Measurements from ENCODE around the gene MYDGF. TPM values are rescaled to one million over a fixed set of nuclear protein-coding genes. Genes with fewer than 3 reads are reported as not detected.

Gene MYDGF
- total RNA-seq, 2 donors from 2014 or later: 107 to 195 TPM

DNA sequence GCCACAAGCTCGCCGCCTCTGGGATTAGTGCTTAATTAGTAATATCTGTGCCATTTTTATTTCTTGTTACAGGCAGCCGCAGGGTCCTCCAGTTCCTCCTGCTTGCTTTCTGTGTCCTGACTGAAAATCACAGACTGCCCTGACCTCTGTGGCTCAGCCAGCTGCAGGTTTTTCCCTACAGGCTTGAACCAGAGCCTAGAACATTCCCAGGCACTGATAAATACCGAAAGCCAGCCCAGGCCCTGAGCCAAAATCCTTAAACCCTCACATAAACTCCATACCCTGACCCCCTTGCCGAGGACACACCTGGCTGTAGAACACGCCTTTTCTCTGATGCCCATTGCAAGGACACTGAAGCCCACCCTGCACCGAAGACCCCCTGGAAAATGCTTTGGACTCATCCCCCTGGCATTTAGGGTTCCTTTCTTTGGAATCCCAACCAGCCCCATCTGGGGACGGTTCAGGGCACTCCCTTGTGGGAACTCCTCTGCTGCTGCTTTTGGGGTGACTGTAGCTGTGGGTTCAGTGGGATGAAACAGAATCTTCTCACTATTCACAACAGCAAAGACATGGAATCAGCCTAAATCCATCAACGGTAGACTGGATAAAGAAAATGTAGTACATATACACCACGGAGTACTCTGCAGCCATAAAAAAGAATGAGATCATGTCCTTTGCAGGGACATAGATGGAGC is 38.0 kb upstream of the MYDGF start:
- peak overlapping the region; percentile 56 for H3K4me3 Mint-ChIP-seq
- H3K36me3 Mint-ChIP-seq: no peaks in the 10 kb centered on the region
- no peaks in the 10 kb centered on the region for H3K9me3 Mint-ChIP-seq
- H3K4me1 Mint-ChIP-seq (ENCODE audit: low read depth in 2 of 2): peaks cover 21 to 22% of the 10 kb centered on the region in 2 donors
- H3K27me3 Mint-ChIP-seq: no peaks in the 10 kb centered on the region
- H3K27ac Mint-ChIP-seq: peak overlapping the region; percentile 78 to 86
- DNase-seq (ENCODE audit: low spot score): no peak
- no peak for ATAC-seq

DNA sequence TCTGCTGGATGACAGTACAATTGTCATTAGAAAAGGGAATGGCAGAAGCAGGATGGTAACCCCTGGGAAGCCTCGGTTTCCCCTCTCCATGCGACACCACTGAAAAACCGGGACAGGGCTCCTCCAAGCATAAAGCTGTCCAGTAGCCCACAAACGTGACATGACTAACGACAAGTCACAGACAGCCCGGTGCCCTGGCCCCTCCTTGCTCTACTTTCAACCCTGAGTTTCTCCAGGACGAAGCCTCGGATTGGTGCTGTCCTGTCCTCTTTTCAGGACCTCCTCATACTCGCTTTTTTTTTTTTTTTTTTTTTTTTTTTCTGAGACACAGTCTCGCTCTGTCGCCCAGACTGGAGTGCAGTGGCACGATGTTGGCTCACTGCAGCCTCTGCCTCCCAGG is 37.2 kb upstream of the MYDGF start:
- peaks cover 21 to 22% of the 10 kb centered on the region in 2 donors for H3K4me1 Mint-ChIP-seq (ENCODE audit: low read depth in 2 of 2)
- H3K27ac Mint-ChIP-seq: no peak overlapping the region
- no peak overlapping the region for H3K4me3 Mint-ChIP-seq
- no peaks in the 10 kb centered on the region for H3K36me3 Mint-ChIP-seq
- DNase-seq (ENCODE audit: low spot score): no peak
- ATAC-seq: no peak
- H3K27me3 Mint-ChIP-seq: no peaks in the 10 kb centered on the region
- no peaks in the 10 kb centered on the region for H3K9me3 Mint-ChIP-seq

GRCh38 chr19:4705413-4706131 is 35.4 kb upstream of the MYDGF start:
- DNase-seq (ENCODE audit: low spot score) (no peak), ATAC-seq (no peak)
- Mint-ChIP-seq H3K9me3 (no peaks in the 10 kb centered on the region), H3K4me1 (ENCODE audit: low read depth in 2 of 2) (peaks cover 17 to 19% of the 10 kb centered on the region in 2 donors), H3K27me3 (no peaks in the 10 kb centered on the region), H3K27ac (no peak overlapping the region), H3K4me3 (no peak overlapping the region), H3K36me3 (no peaks in the 10 kb centered on the region)

- Mint-ChIP-seq H3K4me3 (no peak overlapping the region), H3K9me3 (no peaks in the 10 kb centered on the region), H3K36me3 (no peaks in the 10 kb centered on the region), H3K27me3 (no peaks in the 10 kb centered on the region), H3K4me1 (ENCODE audit: low read depth in 2 of 2) (peaks cover 11 to 14% of the 10 kb centered on the region in 2 donors), H3K27ac (no peak overlapping the region)
- DNase-seq (ENCODE audit: low spot score): no peak
- no peak for ATAC-seq
These were observed 34.2 kb upstream of the MYDGF start for GRCh38 chr19:4704317-4704673.

GRCh38 chr19:4703671-4704316 is 33.7 kb upstream of the MYDGF start:
- Mint-ChIP-seq H3K36me3 (no peaks in the 10 kb centered on the region), H3K9me3 (no peaks in the 10 kb centered on the region), H3K4me1 (ENCODE audit: low read depth in 2 of 2) (peaks cover 7 to 9% of the 10 kb centered on the region in 2 donors), H3K27ac (no peak overlapping the region), H3K27me3 (no peaks in the 10 kb centered on the region), H3K4me3 (no peak overlapping the region)
- no peak for DNase-seq (ENCODE audit: low spot score)
- ATAC-seq: no peak

DNA sequence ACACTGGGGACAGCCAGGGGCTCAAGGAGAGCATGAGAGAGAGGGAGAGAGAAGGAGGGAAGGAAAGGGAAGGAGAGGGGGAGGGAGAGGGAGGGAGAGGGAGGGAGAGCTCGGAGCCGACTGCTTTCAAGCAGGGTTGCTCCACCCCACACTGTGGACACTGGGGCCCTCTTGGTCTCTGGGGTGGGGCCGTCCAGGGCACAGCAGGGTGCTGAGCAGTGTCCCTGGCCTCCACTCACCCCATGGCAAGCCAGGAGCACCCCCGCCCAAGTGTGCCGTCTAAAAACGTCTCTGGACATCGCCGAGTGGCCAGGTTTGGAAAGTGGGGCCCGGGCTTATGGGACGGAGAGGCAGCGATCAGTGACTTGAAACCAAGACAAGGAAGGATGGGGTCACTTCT is 32.6 kb upstream of the MYDGF start:
- no peak for DNase-seq (ENCODE audit: low spot score)
- no peak overlapping the region for H3K4me3 Mint-ChIP-seq
- no peaks in the 10 kb centered on the region for H3K27me3 Mint-ChIP-seq
- H3K9me3 Mint-ChIP-seq: no peaks in the 10 kb centered on the region
- no peak for ATAC-seq
- H3K36me3 Mint-ChIP-seq: no peaks in the 10 kb centered on the region
- no peaks in the 10 kb centered on the region for H3K4me1 Mint-ChIP-seq (ENCODE audit: low read depth in 2 of 2)
- H3K27ac Mint-ChIP-seq: no peak overlapping the region

GRCh38 chr19:4701557-4701956 is 31.4 kb upstream of the MYDGF start:
- Mint-ChIP-seq H3K4me1 (ENCODE audit: low read depth in 2 of 2) (no peaks in the 10 kb centered on the region), H3K27me3 (no peaks in the 10 kb centered on the region), H3K4me3 (no peak overlapping the region), H3K9me3 (no peaks in the 10 kb centered on the region), H3K36me3 (no peaks in the 10 kb centered on the region), H3K27ac (no peak overlapping the region)
- DNase-seq (ENCODE audit: low spot score) (no peak), ATAC-seq (no peak)

- Mint-ChIP-seq H3K4me3 (no peak overlapping the region), H3K27me3 (no peaks in the 10 kb centered on the region), H3K9me3 (no peaks in the 10 kb centered on the region), H3K4me1 (ENCODE audit: low read depth in 2 of 2) (no peaks in the 10 kb centered on the region), H3K27ac (no peak overlapping the region), H3K36me3 (no peaks in the 10 kb centered on the region)
- ATAC-seq (no peak), DNase-seq (ENCODE audit: low spot score) (no peak)
These were observed 30.5 kb upstream of the MYDGF start for GRCh38 chr19:4700693-4700970.

DNA sequence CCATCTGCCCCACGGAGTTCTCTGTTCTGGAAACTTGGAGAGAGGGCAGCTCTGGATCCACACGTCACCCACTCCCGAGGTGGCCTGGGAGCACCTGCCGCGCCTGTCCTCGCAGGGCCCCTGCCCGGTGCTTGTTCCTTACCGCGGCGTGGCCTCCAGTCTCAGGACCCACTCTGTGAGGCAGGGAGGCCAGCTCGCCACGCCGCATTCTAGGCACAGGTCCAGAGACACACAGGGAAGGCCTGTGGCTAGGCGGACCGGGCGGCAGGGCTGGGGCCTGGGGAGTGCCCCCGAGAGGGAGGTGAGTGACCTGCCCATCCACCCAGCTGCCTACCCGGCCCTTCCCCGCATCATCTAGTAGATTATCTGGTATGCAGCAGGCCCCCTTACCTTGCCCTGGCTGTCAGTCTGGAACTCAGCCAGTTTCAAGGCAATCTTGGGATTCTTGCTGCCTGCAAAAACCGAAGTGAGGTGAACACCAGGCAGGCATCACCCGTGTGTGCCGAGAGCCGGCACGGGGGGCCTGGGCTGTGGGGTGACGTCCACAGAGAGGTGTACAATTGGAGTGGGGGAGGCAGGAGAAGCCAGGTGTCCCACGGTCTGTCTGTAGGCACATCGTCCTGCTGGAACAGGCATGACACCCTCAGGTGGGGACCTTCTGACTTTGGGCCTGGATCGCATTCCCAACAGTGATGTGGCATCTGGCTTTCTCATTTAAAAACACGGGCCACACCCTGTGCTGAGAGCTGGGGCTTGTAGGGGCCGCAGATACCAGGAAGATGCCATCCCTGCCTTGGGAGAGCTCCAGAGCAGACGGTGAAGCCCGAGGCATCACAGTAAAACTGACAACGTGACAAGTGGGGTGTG is 29.9 kb upstream of the MYDGF start:
- no peak overlapping the region for H3K4me3 Mint-ChIP-seq
- no peak overlapping the region for H3K27ac Mint-ChIP-seq
- no peaks in the 10 kb centered on the region for H3K36me3 Mint-ChIP-seq
- H3K9me3 Mint-ChIP-seq: no peaks in the 10 kb centered on the region
- no peaks in the 10 kb centered on the region for H3K4me1 Mint-ChIP-seq (ENCODE audit: low read depth in 2 of 2)
- no peak for DNase-seq (ENCODE audit: low spot score)
- no peaks in the 10 kb centered on the region for H3K27me3 Mint-ChIP-seq
- no peak for ATAC-seq

DNA sequence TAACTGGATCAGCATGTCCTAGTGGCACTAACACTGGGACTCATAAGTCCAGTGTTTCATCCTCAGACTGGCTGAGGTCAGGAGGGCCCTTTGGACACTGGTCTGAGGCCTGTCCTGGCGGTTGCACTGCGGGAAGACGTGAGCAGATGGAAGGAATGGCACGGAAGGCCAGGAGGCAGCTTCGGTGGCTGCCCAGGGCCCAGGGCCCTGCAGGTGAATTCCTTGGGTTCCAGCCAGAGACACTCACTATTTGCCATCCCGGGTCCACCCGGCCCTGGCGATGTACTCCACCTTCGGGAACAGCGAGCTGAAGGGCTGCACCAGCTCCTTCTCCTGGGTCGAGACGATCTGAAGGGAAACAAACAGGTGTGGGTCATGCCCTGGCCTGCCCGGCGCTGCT is 27.2 kb upstream of the MYDGF start:
- H3K4me3 Mint-ChIP-seq: no peak overlapping the region
- peaks cover 0 to 7% of the 10 kb centered on the region in 2 donors for H3K4me1 Mint-ChIP-seq (ENCODE audit: low read depth in 2 of 2)
- no peaks in the 10 kb centered on the region for H3K9me3 Mint-ChIP-seq
- ATAC-seq: no peak
- no peaks in the 10 kb centered on the region for H3K36me3 Mint-ChIP-seq
- H3K27ac Mint-ChIP-seq: no peak overlapping the region
- no peaks in the 10 kb centered on the region for H3K27me3 Mint-ChIP-seq
- DNase-seq (ENCODE audit: low spot score): no peak

DNA sequence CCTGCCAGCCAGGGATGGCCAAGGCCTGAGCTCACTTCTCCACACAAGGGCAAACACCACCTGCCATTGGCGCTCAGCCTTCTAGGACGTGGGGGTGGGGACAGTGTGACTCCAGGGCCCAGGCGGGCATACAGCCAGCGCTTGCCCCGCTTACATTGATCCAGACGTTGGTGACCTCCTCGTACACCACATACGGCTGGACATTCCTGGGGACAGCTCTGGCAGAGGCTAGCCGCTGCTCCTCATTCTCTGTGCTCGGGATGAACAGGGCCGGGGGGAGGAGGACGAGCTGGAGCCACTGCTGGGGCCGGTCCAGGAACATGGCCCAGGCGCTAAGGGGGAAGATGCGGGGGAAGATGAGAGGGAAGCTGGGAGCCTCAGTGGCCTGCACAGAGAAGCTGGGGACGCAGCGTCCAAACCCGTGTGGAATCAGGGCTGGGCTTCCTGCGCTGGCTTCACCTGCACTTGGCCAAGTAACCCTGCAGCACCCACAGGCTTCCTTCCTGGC is 25.1 kb upstream of the MYDGF start:
- no peak overlapping the region for H3K27ac Mint-ChIP-seq
- DNase-seq (ENCODE audit: low spot score) (no peak), ATAC-seq (no peak)

DNA sequence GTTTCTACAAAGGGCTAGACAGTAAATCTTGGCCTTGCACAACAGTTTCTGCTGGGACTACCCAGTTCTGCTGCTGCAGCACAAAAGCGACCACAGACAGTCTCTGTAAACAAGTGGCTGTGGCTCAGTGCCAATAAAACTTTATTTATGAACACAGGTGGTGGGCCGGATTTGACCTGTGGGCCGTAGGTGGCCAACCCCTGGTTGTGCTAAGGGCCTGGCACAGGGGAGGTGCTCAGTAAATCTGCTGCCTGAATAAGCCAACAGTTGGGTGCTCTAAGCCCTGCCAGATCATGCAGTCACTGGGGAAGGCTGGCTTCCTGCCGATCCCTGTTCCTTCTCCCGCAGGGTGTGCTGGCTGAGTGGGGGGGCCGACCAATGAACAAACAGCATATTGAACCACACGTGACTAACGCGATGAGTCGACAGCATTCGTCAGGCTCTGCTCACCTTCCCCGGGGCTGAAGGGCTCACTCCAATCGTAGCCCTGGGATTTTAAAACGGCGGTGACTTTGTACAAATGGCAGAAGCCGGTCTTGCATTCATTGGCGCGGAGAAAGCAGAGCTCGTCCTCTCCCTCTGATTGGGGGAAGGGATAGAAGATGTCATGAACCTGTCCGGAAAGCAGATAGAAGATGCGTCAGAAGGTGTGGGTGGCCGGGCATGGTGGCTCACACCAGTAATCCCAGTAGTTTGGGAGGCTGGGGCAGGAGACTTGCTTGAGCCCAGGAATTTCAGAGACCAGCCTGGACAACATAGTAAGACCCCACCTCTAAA is 24.3 kb upstream of the MYDGF start:
- Mint-ChIP-seq H3K36me3 (peaks cover 6% of the 10 kb centered on the region), H3K4me3 (no peak overlapping the region), H3K27me3 (no peaks in the 10 kb centered on the region), H3K4me1 (ENCODE audit: low read depth in 2 of 2) (peaks cover 0 to 9% of the 10 kb centered on the region in 2 donors), H3K9me3 (no peaks in the 10 kb centered on the region), H3K27ac (peak overlapping the region in 1 of 2 donors; percentile 43)
- DNase-seq (ENCODE audit: low spot score) (no peak), ATAC-seq (no peak)

More for the DNA sequence above, 25.1 kb upstream of the MYDGF start:
- no peaks in the 10 kb centered on the region for H3K27me3 Mint-ChIP-seq
- no peak overlapping the region for H3K4me3 Mint-ChIP-seq
- no peaks in the 10 kb centered on the region for H3K9me3 Mint-ChIP-seq
- H3K4me1 Mint-ChIP-seq (ENCODE audit: low read depth in 2 of 2): peaks cover 0 to 9% of the 10 kb centered on the region in 2 donors
- H3K36me3 Mint-ChIP-seq: peaks cover 5% of the 10 kb centered on the region

- H3K27ac Mint-ChIP-seq: peak overlapping the region in 1 of 2 donors; percentile 43
- DNase-seq (ENCODE audit: low spot score) (no peak), ATAC-seq (no peak)
- peaks cover 0 to 9% of the 10 kb centered on the region in 2 donors for H3K4me1 Mint-ChIP-seq (ENCODE audit: low read depth in 2 of 2)
- H3K9me3 Mint-ChIP-seq: no peaks in the 10 kb centered on the region
- H3K36me3 Mint-ChIP-seq: peaks cover 6% of the 10 kb centered on the region
- no peak overlapping the region for H3K4me3 Mint-ChIP-seq
- H3K27me3 Mint-ChIP-seq: no peaks in the 10 kb centered on the region
These were observed 23.5 kb upstream of the MYDGF start for GRCh38 chr19:4693471-4694121.
